ENCODE measurements around the gene FAN1. TPM values are rescaled to one million over a fixed set of nuclear protein-coding genes. Genes with fewer than 3 reads are reported as not detected.

Gene FAN1
- total and polyA plus RNA-seq, 2 of the 13 experiments (the other 11 are each of a cell fraction or from before 2014, with no cell fraction given), result 10.8 to 20.1 TPM

- no peaks in the 10 kb centered on the region for H3K9me3 ChIP-seq (ENCODE audit: low read length)
- H2AFZ ChIP-seq (ENCODE audit: low read length), result no peak overlapping the region
- H4K20me1 ChIP-seq (ENCODE audit: insufficient read depth, low read length), result no peaks in the 10 kb centered on the region
- H3K36me3 ChIP-seq (replicated peaks in 1 of 2; ENCODE audit: control insufficient read depth in 1 of 2, insufficient read depth in 2 of 2, low read length in 2 of 2), result peaks cover 8 to 62% of the 10 kb centered on the region in 2 experiments; a peak in 4 of 5 replicates
- ChIA-PET POLR2A (no interaction called here), CTCF (ENCODE audit: low intra/inter-chr PET ratio, low total read pairs) (no interaction called here)
- no peaks in the 10 kb centered on the region for H3K79me2 ChIP-seq (ENCODE audit: insufficient read depth, low read length)
- intact Hi-C loops (cut with micrococcal nuclease; ENCODE audit: unreplicated experiment) (no loop called here), in situ Hi-C loops (cut with HindIII; ENCODE audit: extremely low pct_ligation_motif_present, low pct_unique_long_range_greater_than_20kb) (no loop called here)
- FAIRE-seq, result no peak
- WGBS (ENCODE audit: low lambda C conversion rate), result over 99% methylated on average over 9 of the region's 9 CpGs
- TF ChIP-seq NFKBIZ (CRISPR knock-in tag; IDR thresholded peaks at IDR 0.05), result no peak
- TF ChIP-seq RCOR2 (CRISPR knock-in tag; IDR thresholded peaks at IDR 0.05), result no peak
- TF ChIP-seq ZNF431 (CRISPR knock-in tag; IDR thresholded peaks at IDR 0.05; ENCODE audit: borderline replicate concordance, low read depth), result no peak
- TF ChIP-seq BCL6 (CRISPR knock-in tag; IDR thresholded peaks at IDR 0.05), result no peak
- TF ChIP-seq FOXM1 (CRISPR knock-in tag; IDR thresholded peaks at IDR 0.05), result no peak
- no peak for TF ChIP-seq ZNF644 (CRISPR knock-in tag; IDR thresholded peaks at IDR 0.05; ENCODE audit: low read depth)
- no peak for TF ChIP-seq PAX8 (CRISPR knock-in tag; IDR thresholded peaks at IDR 0.05; ENCODE audit: borderline replicate concordance)
- TF ChIP-seq GATAD2A (CRISPR knock-in tag; IDR thresholded peaks at IDR 0.05), result no peak
- TF ChIP-seq SRSF9 (IDR thresholded peaks at IDR 0.05; ENCODE audit: borderline replicate concordance, insufficient read depth, low read depth, low read length, poor library complexity, severe bottlenecking), result no peak
- TF ChIP-seq ZFAT (CRISPR knock-in tag; conservative IDR thresholded peaks at IDR 0.05), result no peak
- TF ChIP-seq, protein P1, sequence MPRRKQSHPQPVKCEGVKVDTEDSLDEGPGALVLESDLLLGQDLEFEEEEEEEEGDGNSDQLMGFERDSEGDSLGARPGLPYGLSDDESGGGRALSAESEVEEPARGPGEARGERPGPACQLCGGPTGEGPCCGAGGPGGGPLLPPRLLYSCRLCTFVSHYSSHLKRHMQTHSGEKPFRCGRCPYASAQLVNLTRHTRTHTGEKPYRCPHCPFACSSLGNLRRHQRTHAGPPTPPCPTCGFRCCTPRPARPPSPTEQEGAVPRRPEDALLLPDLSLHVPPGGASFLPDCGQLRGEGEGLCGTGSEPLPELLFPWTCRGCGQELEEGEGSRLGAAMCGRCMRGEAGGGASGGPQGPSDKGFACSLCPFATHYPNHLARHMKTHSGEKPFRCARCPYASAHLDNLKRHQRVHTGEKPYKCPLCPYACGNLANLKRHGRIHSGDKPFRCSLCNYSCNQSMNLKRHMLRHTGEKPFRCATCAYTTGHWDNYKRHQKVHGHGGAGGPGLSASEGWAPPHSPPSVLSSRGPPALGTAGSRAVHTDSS (CRISPR knock-in tag; conservative IDR thresholded peaks at IDR 0.05), result no peak
- TF ChIP-seq ZNF282 (IDR thresholded peaks at IDR 0.05; ENCODE audit: partially characterized antibody), result no peak
- no peak for TF ChIP-seq RFX3 (CRISPR knock-in tag; IDR thresholded peaks at IDR 0.05)
- BruUV-seq (replicated peaks), result no TSS peak
- no peak for ATAC-seq
- H3K4me2 ChIP-seq (ENCODE audit: low read depth, low read length), result no peak overlapping the region
- no peak for DNase-seq (ENCODE audit: low spot score)
- H3K27me3 ChIP-seq (ENCODE audit: control insufficient read depth in 1 of 2, insufficient read depth in 2 of 2, low read length in 2 of 2), result no peaks in the 10 kb centered on the region
- no peaks in the 10 kb centered on the region for H3K4me1 ChIP-seq (ENCODE audit: insufficient read depth, low read length)
- no peak overlapping the region for H3K9ac ChIP-seq (ENCODE audit: insufficient read depth, low read depth, low read length)
- no peak overlapping the region for H3K4me3 ChIP-seq (replicated peaks in 1 of 3; ENCODE audit: insufficient read depth in 1 of 3, low read depth in 2 of 3, low read length in 3 of 3)
- H3K27ac ChIP-seq (ENCODE audit: extremely low read length, insufficient read depth, low read length), result no peak overlapping the region
These were observed 10.0 kb downstream of the FAN1 start for GRCh38 chr15:30913761-30914160.
